ENCODE results near the gene RAP1GAP2.

Gene RAP1GAP2

GRCh38 chr17:2755891-2756724 is 40.1 kb upstream of the RAP1GAP2 start (continued):
- no peak for TF ChIP-seq MYNN (tag by site-specific recombination; IDR thresholded peaks at IDR 0.05; ENCODE audit: borderline replicate concordance)
- TF ChIP-seq ZNF140 (tag by site-specific recombination; IDR thresholded peaks at IDR 0.05): no peak
- TF ChIP-seq, protein P1, sequence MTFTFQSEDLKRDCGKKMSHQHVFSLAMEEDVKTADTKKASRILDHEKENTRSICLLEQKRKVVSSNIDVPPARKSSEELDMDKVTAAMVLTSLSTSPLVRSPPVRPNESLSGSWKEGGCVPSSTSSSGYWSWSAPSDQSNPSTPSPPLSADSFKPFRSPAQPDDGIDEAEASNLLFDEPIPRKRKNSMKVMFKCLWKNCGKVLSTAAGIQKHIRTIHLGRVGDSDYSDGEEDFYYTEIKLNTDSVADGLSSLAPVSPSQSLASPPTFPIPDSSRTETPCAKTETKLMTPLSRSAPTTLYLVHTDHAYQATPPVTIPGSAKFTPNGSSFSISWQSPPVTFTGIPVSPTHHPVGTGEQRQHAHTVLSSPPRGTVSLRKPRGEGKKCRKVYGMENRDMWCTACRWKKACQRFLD (tag by site-specific recombination; IDR thresholded peaks at IDR 0.05): no peak

- no peaks in the 10 kb centered on the region for H3K36me3 ChIP-seq (ENCODE audit: control insufficient read depth in 2 of 2, insufficient read depth in 1 of 2, low read length in 2 of 2)
- ChIA-PET CTCF (interaction anchor here (0.8 kb wide), 2 partner anchors 19 to 69 kb away, joined by 3 to 4 read pairs; no protein-coding TSS in a partner anchor), POLR2A (no interaction called here)
- no peak overlapping the region for H3K27ac ChIP-seq (ENCODE audit: extremely low read depth, low read depth, low read length)
- peaks cover 3% of the 10 kb centered on the region for H3K4me1 ChIP-seq (ENCODE audit: control insufficient read depth, insufficient read depth, low read length)
- H3K4me3 ChIP-seq (ENCODE audit: low read depth, low read length): no peak overlapping the region
- no peaks in the 10 kb centered on the region for H3K9me3 ChIP-seq (ENCODE audit: control insufficient read depth, insufficient read depth, low read depth, low read length)
- TF ChIP-seq ZNF121 (tag by site-specific recombination; IDR thresholded peaks at IDR 0.05) (peak; percentile 91), ZNF341 (tag by site-specific recombination; IDR thresholded peaks at IDR 0.05; ENCODE audit: low read depth) (no peak), PRDM1 (tag by site-specific recombination; IDR thresholded peaks at IDR 0.05) (no peak), MZF1 (tag by site-specific recombination; IDR thresholded peaks at IDR 0.05; ENCODE audit: borderline replicate concordance) (no peak), ZNF837 (tag by site-specific recombination; IDR thresholded peaks at IDR 0.05) (no peak)
Observed at GRCh38 chr17:2758870-2759269, 37.4 kb upstream of the RAP1GAP2 start.

- CTCF ChIA-PET: interaction anchor here (0.7 to 1.4 kb wide), 2 partner anchors 9 to 16 kb away, joined by 3 to 4 read pairs; no protein-coding TSS in a partner anchor
- no peak overlapping the region for H3K27ac ChIP-seq (ENCODE audit: extremely low read depth, low read depth, low read length)
- H3K4me3 ChIP-seq (ENCODE audit: low read depth, low read length): no peak overlapping the region
- H3K36me3 ChIP-seq (ENCODE audit: control insufficient read depth in 2 of 2, insufficient read depth in 1 of 2, low read length in 2 of 2): no peaks in the 10 kb centered on the region
- no peaks in the 10 kb centered on the region for H3K9me3 ChIP-seq (ENCODE audit: control insufficient read depth, insufficient read depth, low read depth, low read length)
- POLR2A ChIA-PET: no interaction called here
- H3K4me1 ChIP-seq (ENCODE audit: control insufficient read depth, insufficient read depth, low read length): no peaks in the 10 kb centered on the region
- TF ChIP-seq ZNF280C (tag by site-specific recombination; IDR thresholded peaks at IDR 0.05) (no peak), GLI2 (tag by site-specific recombination; IDR thresholded peaks at IDR 0.05; ENCODE audit: borderline replicate concordance, low read depth) (no peak), HOXD13 (CRISPR knock-in tag; IDR thresholded peaks at IDR 0.05; ENCODE audit: borderline replicate concordance) (no peak), ZNF366 (tag by site-specific recombination; conservative IDR thresholded peaks at IDR 0.05) (no peak), ZNF549 (tag by site-specific recombination; IDR thresholded peaks at IDR 0.05) (no peak), ZBTB1 (tag by site-specific recombination; IDR thresholded peaks at IDR 0.05) (no peak), RBAK (tag by site-specific recombination; IDR thresholded peaks at IDR 0.05) (no peak), ZNF677 (tag by site-specific recombination; IDR thresholded peaks at IDR 0.05) (no peak), ZNF610 (tag by site-specific recombination; IDR thresholded peaks at IDR 0.05; ENCODE audit: borderline replicate concordance) (no peak), WT1 (tag by site-specific recombination; IDR thresholded peaks at IDR 0.05) (no peak), ZNF2 (tag by site-specific recombination; IDR thresholded peaks at IDR 0.05) (no peak), SP2 (tag by site-specific recombination; IDR thresholded peaks at IDR 0.05) (no peak), FEZF1 (tag by site-specific recombination; IDR thresholded peaks at IDR 0.05) (no peak)
- TF ChIP-seq, protein P2, sequence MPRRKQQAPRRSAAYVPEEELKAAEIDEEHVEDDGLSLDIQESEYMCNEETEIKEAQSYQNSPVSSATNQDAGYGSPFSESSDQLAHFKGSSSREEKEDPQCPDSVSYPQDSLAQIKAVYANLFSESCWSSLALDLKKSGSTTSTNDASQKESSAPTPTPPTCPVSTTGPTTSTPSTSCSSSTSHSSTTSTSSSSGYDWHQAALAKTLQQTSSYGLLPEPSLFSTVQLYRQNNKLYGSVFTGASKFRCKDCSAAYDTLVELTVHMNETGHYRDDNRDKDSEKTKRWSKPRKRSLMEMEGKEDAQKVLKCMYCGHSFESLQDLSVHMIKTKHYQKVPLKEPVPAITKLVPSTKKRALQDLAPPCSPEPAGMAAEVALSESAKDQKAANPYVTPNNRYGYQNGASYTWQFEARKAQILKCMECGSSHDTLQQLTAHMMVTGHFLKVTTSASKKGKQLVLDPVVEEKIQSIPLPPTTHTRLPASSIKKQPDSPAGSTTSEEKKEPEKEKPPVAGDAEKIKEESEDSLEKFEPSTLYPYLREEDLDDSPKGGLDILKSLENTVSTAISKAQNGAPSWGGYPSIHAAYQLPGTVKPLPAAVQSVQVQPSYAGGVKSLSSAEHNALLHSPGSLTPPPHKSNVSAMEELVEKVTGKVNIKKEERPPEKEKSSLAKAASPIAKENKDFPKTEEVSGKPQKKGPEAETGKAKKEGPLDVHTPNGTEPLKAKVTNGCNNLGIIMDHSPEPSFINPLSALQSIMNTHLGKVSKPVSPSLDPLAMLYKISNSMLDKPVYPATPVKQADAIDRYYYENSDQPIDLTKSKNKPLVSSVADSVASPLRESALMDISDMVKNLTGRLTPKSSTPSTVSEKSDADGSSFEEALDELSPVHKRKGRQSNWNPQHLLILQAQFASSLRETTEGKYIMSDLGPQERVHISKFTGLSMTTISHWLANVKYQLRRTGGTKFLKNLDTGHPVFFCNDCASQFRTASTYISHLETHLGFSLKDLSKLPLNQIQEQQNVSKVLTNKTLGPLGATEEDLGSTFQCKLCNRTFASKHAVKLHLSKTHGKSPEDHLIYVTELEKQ (tag by site-specific recombination; IDR thresholded peaks at IDR 0.05; ENCODE audit: borderline replicate concordance): no peak
- TF ChIP-seq, protein P3, sequence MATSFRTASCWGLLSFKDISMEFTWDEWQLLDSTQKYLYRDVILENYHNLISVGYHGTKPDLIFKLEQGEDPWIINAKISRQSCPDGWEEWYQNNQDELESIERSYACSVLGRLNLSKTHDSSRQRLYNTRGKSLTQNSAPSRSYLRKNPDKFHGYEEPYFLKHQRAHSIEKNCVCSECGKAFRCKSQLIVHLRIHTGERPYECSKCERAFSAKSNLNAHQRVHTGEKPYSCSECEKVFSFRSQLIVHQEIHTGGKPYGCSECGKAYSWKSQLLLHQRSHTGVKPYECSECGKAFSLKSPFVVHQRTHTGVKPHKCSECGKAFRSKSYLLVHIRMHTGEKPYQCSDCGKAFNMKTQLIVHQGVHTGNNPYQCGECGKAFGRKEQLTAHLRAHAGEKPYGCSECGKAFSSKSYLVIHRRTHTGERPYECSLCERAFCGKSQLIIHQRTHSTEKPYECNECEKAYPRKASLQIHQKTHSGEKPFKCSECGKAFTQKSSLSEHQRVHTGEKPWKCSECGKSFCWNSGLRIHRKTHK (tag by site-specific recombination; IDR thresholded peaks at IDR 0.05): no peak
Observed at GRCh38 chr17:2770129-2770528, 26.1 kb upstream of the RAP1GAP2 start.
